HepG2 (cell line): ENCODE results near the gene UBE3B. TPM values are rescaled to one million over a fixed set of nuclear protein-coding genes. Genes with fewer than 3 reads are reported as not detected.
A peak's percentile ranks its signal among the peaks of the same experiment; 100 is the strongest.

ENCODE experiments used
- BRCA1 ChIP-seq: sonication (generic); formaldehyde crosslinking; IDR thresholded peaks from 2 replicates; pipeline ENCODE4 v1.4.0; 2020; ENCODE audit warnings: missing genetic modification reagents
- CENPBD1 ChIP-seq: sonication (generic); formaldehyde crosslinking; IDR thresholded peaks from 2 replicates; pipeline ENCODE4 v1.8.0; 2022; ENCODE audit warnings: missing genetic modification reagents, low read depth, mild to moderate bottlenecking, borderline replicate concordance
- EP300 ChIP-seq, 3 experiments: sonication (generic) in 1 of 3; formaldehyde crosslinking in 1 of 3; IDR thresholded peaks; 2 replicates each; pipeline versions ENCODE4 v1.5.1 to v1.6.1; 2011 to 2020; ENCODE audit warnings: low read depth in 2 of 3, low read length in 2 of 3, borderline replicate concordance in 1 of 3, improper control_type of control experiment in 1 of 3, mild to moderate bottlenecking in 1 of 3, missing genetic modification reagents in 1 of 3, moderate library complexity in 1 of 3
- NAIF1 ChIP-seq: sonication (generic); formaldehyde crosslinking; IDR thresholded peaks from 2 replicates; pipeline ENCODE4 v1.5.0; 2020; ENCODE audit warnings: mild to moderate bottlenecking, missing genetic modification reagents, borderline replicate concordance
- PPARG ChIP-seq: conservative IDR thresholded peaks from 2 replicates; pipeline ENCODE4 v1.6.1; 2016; ENCODE audit warnings: missing biosample characterization, missing genetic modification reagents
- SP2 ChIP-seq: sonication (generic); formaldehyde crosslinking; IDR thresholded peaks from 2 replicates; pipeline ENCODE4 v1.5.1; 2020; ENCODE audit warnings: mild to moderate bottlenecking, missing genetic modification reagents
- ZNF253 ChIP-seq: sonication (generic); formaldehyde crosslinking; IDR thresholded peaks from 2 replicates; pipeline ENCODE4 v1.8.0; 2022; ENCODE audit warnings: mild to moderate bottlenecking, missing genetic modification reagents, borderline replicate concordance
- ZNF503 ChIP-seq: sonication (generic); formaldehyde crosslinking; IDR thresholded peaks from 2 replicates; pipeline ENCODE4 v1.4.0; 2020; ENCODE audit warnings: missing genetic modification reagents
- ZNF574 ChIP-seq: sonication (generic); formaldehyde crosslinking; IDR thresholded peaks from 2 replicates; pipeline ENCODE4 v1.4.0; 2020; ENCODE audit warnings: missing genetic modification reagents
- ZNF589 ChIP-seq: sonication (generic); formaldehyde crosslinking; conservative IDR thresholded peaks from 2 replicates; pipeline ENCODE4 v1.8.0; 2022; ENCODE audit warnings: mild to moderate bottlenecking, moderate library complexity, missing genetic modification reagents
- ZNF619 ChIP-seq: sonication (generic); formaldehyde crosslinking; IDR thresholded peaks from 2 replicates; pipeline ENCODE4 v1.4.0; 2020; ENCODE audit warnings: mild to moderate bottlenecking, missing genetic modification reagents
- ZNF770 ChIP-seq: sonication (generic); formaldehyde crosslinking; IDR thresholded peaks from 2 replicates; pipeline ENCODE4 v1.5.0; 2020; ENCODE audit warnings: mild to moderate bottlenecking, missing genetic modification reagents
- ZNF775 ChIP-seq: sonication (generic); formaldehyde crosslinking; IDR thresholded peaks from 2 replicates; pipeline ENCODE4 v1.4.0; 2020; ENCODE audit warnings: missing genetic modification reagents, mild to moderate bottlenecking, moderate library complexity, borderline replicate concordance
- ZNF878 ChIP-seq: sonication (generic); formaldehyde crosslinking; IDR thresholded peaks from 2 replicates; pipeline ENCODE4 v1.8.1; 2023; ENCODE audit warnings: mild to moderate bottlenecking, missing genetic modification reagents, moderate library complexity
- ZNF883 ChIP-seq: sonication (generic); formaldehyde crosslinking; IDR thresholded peaks from 2 replicates; pipeline ENCODE4 v1.5.1; 2020; ENCODE audit warnings: mild to moderate bottlenecking, missing genetic modification reagents; ENCODE audit errors: not compliant biosample characterization
- ZXDC ChIP-seq: sonication (generic); formaldehyde crosslinking; IDR thresholded peaks from 2 replicates; pipeline ENCODE4 v1.5.0; 2020; ENCODE audit warnings: mild to moderate bottlenecking, missing genetic modification reagents
- polyA plus RNA-seq, 8 experiments: library from polyadenylated mRNA; depleted of rRNA in 3 of 8; stranded (reverse) in 7 of 8; unstranded in 1 of 8; fragments of >200 nt; fragmentation: Illumina TruSeq in 4 of 8; extraction: Trizol in 4 of 8; gene quantifications; 2 replicates each; pipeline versions ENCODE4 v1.2.1 to v1.2.3, GENCODE V29; 2011 to 2016; ENCODE audit warnings: low read depth in 4 of 8, missing spikeins in 1 of 8, mixed read lengths in 1 of 8; ENCODE audit not compliant: insufficient read depth in 1 of 8
- total RNA-seq, 5 experiments: library from RNA; depleted of rRNA; stranded (reverse); fragments of >200 nt; fragmentation: Illumina TruSeq; extraction: Trizol; gene quantifications; 2 replicates each; pipeline ENCODE4 v1.2.3, GENCODE V29; 2016; ENCODE audit warnings: low read depth in 1 of 5

The UBE3B gene
- total and polyA plus RNA-seq, 2 of the 13 experiments (the other 11 are each of a cell fraction or from before 2014, with no cell fraction given): 22.7 to 25.3 TPM

- TF ChIP-seq ZXDC (CRISPR knock-in tag): no peak
- TF ChIP-seq NAIF1 (CRISPR knock-in tag): no peak; the same call in 1 of the 2 replicates
- TF ChIP-seq CENPBD1 (CRISPR knock-in tag): no peak
- peak; percentile 18; the same call in 1 of the 2 replicates for TF ChIP-seq PPARG
- TF ChIP-seq ZNF775: peak; percentile 85; the same call in 1 of the 2 replicates
- TF ChIP-seq SP2 (CRISPR knock-in tag): peak; percentile 92
- no peak; the same call in 1 of the 2 replicates for TF ChIP-seq BRCA1 (CRISPR knock-in tag)
- TF ChIP-seq ZNF253 (CRISPR knock-in tag): peak; percentile 82; the same call in 1 of the 2 replicates
- TF ChIP-seq ZNF878 (CRISPR knock-in tag): peak; percentile 13; the same call in 1 of the 2 replicates
- TF ChIP-seq EP300 (IDR thresholded peaks at IDR 0.05; ENCODE audit: low read depth in 2 of 2, low read length in 2 of 2): peak; percentile 49 to 52; a peak in 2 of 4 replicates
- TF ChIP-seq EP300 (CRISPR knock-in tag; IDR thresholded peaks at IDR 0.05; ENCODE audit: borderline replicate concordance): no peak
- TF ChIP-seq ZNF503 (CRISPR knock-in tag): 0 out of 2 replicates have a peak, but pooled peaks have one; percentile 34
- peak; percentile 85 for TF ChIP-seq ZNF574 (CRISPR knock-in tag)
- peak; percentile 61; the same call in 1 of the 2 replicates for TF ChIP-seq ZNF589 (CRISPR knock-in tag)
- TF ChIP-seq ZNF883 (CRISPR knock-in tag): no peak
- 0 out of 2 replicates have a peak, but pooled peaks have one; percentile 44 for TF ChIP-seq ZNF770 (CRISPR knock-in tag)
- peak; percentile 94 for TF ChIP-seq ZNF619 (CRISPR knock-in tag)
Measured at GRCh38 chr12:109573029-109573913, 95.8 kb downstream of the UBE3B start, which contains the start of the genes MMAB and MVK (continued).
